GM23338 (cell line): Measurements from ENCODE around the gene SENP5. TPM values are rescaled to one million over a fixed set of nuclear protein-coding genes. Genes with fewer than 3 reads are reported as not detected.
A peak's percentile ranks its signal among the peaks of the same experiment; 100 is the strongest.

ENCODE experiments used
- ATAC-seq: fragments of 200-7000 bp; cut with Tn5 transposase; 3 replicates; pipeline ENCODE4 v1.9.1; 2020
- DNase-seq: peaks from one replicate; pipeline ENCODE4 v3.0.0-alpha.2; 2015; ENCODE audit warnings: low spot score
- H2AFZ ChIP-seq: fragments of 200-600 bp; sonication (generic); 2 replicates; pipeline ENCODE4 v1.8.0; 2016; ENCODE audit warnings: antibody characterized with exemption, mild to moderate bottlenecking, moderate library complexity
- H3F3A ChIP-seq: fragments of 200-600 bp; sonication (generic); replicated peaks from 2 replicates; pipeline ENCODE4 v1.8.0; 2017; ENCODE audit warnings: antibody characterized with exemption, mixed run types, low read depth
- H3K27ac ChIP-seq: fragments of 200-600 bp; sonication (generic); 2 replicates; pipeline ENCODE4 v1.6.1; 2016; ENCODE audit warnings: low read depth
- H3K27me3 ChIP-seq: fragments of 200-600 bp; sonication (generic); 2 replicates; pipeline ENCODE4 v1.8.0; 2016; ENCODE audit warnings: mild to moderate bottlenecking, mixed run types, moderate library complexity; ENCODE audit not compliant: insufficient read depth
- H3K36me3 ChIP-seq: fragments of 200-600 bp; sonication (generic); 2 replicates; pipeline ENCODE4 v1.8.0; 2016; ENCODE audit warnings: mild to moderate bottlenecking; ENCODE audit not compliant: insufficient read depth
- H3K4me1 ChIP-seq: fragments of 200-600 bp; sonication (generic); 2 replicates; pipeline ENCODE4 v1.8.0; 2016; ENCODE audit warnings: mild to moderate bottlenecking, moderate library complexity; ENCODE audit not compliant: insufficient read depth
- H3K4me2 ChIP-seq: fragments of 200-600 bp; sonication (generic); 2 replicates; pipeline ENCODE4 v1.7.1; 2017; ENCODE audit warnings: mixed run types
- H3K4me3 ChIP-seq: fragments of 200-600 bp; sonication (generic); 2 replicates; pipeline ENCODE4 v1.6.1; 2016; ENCODE audit warnings: mixed run types
- H3K79me2 ChIP-seq: fragments of 200-600 bp; sonication (generic); replicated peaks from 2 replicates; pipeline ENCODE4 v1.8.0; 2017; ENCODE audit warnings: mild to moderate bottlenecking; ENCODE audit not compliant: insufficient read depth
- H3K9me2 ChIP-seq: fragments of 200-600 bp; sonication (generic); 2 replicates; pipeline ENCODE4 v1.8.0; 2017; ENCODE audit not compliant: insufficient read depth
- H4K20me1 ChIP-seq: fragments of 200-600 bp; sonication (generic); replicated peaks from 2 replicates; pipeline ENCODE4 v1.8.0; 2017; ENCODE audit warnings: mild to moderate bottlenecking; ENCODE audit not compliant: insufficient read depth
- H3K27ac Mint-ChIP-seq: 2 replicates; pipeline ENCODE4 v1.8.0; 2020; ENCODE audit warnings: inconsistent platforms, mild to moderate bottlenecking, moderate library complexity, mixed read lengths
- H3K27me3 Mint-ChIP-seq: 3 replicates; pipeline ENCODE4 v1.8.0; 2022; ENCODE audit warnings: low read depth, mild to moderate bottlenecking, moderate library complexity, mixed read lengths, inconsistent platforms; ENCODE audit not compliant: insufficient read depth, poor library complexity
- H3K36me3 Mint-ChIP-seq: 3 replicates; pipeline ENCODE4 v1.8.0; 2021; ENCODE audit warnings: low read depth, mild to moderate bottlenecking, inconsistent platforms, moderate library complexity, mixed read lengths
- H3K4me1 Mint-ChIP-seq: 3 replicates; pipeline ENCODE4 v1.8.0; 2020; ENCODE audit warnings: mild to moderate bottlenecking, inconsistent platforms, mixed read lengths
- H3K4me3 Mint-ChIP-seq: 3 replicates; pipeline ENCODE4 v1.8.0; 2021; ENCODE audit warnings: moderate library complexity, mild to moderate bottlenecking, inconsistent platforms, mixed read lengths
- H3K9me3 Mint-ChIP-seq: 3 replicates; pipeline ENCODE4 v1.8.0; 2020; ENCODE audit warnings: moderate library complexity, mild to moderate bottlenecking, inconsistent platforms, mixed read lengths
- CTCF ChIP-seq, 2 experiments: fragments of 200-600 bp in 1 of 2; sonication (generic) in 1 of 2; conservative IDR thresholded peaks; 2 replicates each; pipeline versions ENCODE4 v1.5.1 to v1.6.1; 2016 to 2017; ENCODE audit warnings: antibody characterized with exemption in 2 of 2, low read depth in 2 of 2, mild to moderate bottlenecking in 2 of 2, moderate library complexity in 1 of 2
- EZH2 ChIP-seq: fragments of 200-600 bp; sonication (generic); IDR thresholded peaks from one replicate; pipeline ENCODE4 v1.8.0; 2017; ENCODE audit warnings: antibody characterized with exemption, mild to moderate bottlenecking, low read depth; ENCODE audit not compliant: unreplicated experiment
- NANOG ChIP-seq: IDR thresholded peaks from 2 replicates; pipeline ENCODE4 v1.6.1; 2016; ENCODE audit warnings: antibody characterized with exemption, borderline replicate concordance
- POLR2AphosphoS5 ChIP-seq: IDR thresholded peaks from 2 replicates; pipeline ENCODE4 v1.6.1; 2016; ENCODE audit warnings: antibody characterized with exemption, low read depth
- ZNF331 ChIP-seq: fragments of 250-450 bp; sonication (Bioruptor Pico); IDR thresholded peaks from 2 replicates; pipeline ENCODE4 v1.5.0; 2020; ENCODE audit warnings: low read depth, mild to moderate bottlenecking, moderate library complexity
- ZNF462 ChIP-seq: fragments of 250-450 bp; sonication (Bioruptor Pico); IDR thresholded peaks from 2 replicates; pipeline ENCODE4 v1.5.0; 2020; ENCODE audit warnings: mild to moderate bottlenecking, moderate library complexity
- polyA plus RNA-seq: library from polyadenylated mRNA; unstranded; fragments of >200 nt; fragmentation: Nextera tagmentation; extraction: Ambion mirVana; gene quantifications from 2 replicates; pipeline ENCODE4 v1.2.1, GENCODE V29; 2016
- total RNA-seq: library from RNA; depleted of rRNA; stranded (reverse); fragments of >200 nt; shearing (Covaris generic); gene quantifications from 2 replicates; pipeline ENCODE4 v1.2.3, GENCODE V29; 2014

The SENP5 gene
- total and polyA plus RNA-seq, 2 experiments from 2014 or later, result 12.2 to 34.3 TPM

DNA sequence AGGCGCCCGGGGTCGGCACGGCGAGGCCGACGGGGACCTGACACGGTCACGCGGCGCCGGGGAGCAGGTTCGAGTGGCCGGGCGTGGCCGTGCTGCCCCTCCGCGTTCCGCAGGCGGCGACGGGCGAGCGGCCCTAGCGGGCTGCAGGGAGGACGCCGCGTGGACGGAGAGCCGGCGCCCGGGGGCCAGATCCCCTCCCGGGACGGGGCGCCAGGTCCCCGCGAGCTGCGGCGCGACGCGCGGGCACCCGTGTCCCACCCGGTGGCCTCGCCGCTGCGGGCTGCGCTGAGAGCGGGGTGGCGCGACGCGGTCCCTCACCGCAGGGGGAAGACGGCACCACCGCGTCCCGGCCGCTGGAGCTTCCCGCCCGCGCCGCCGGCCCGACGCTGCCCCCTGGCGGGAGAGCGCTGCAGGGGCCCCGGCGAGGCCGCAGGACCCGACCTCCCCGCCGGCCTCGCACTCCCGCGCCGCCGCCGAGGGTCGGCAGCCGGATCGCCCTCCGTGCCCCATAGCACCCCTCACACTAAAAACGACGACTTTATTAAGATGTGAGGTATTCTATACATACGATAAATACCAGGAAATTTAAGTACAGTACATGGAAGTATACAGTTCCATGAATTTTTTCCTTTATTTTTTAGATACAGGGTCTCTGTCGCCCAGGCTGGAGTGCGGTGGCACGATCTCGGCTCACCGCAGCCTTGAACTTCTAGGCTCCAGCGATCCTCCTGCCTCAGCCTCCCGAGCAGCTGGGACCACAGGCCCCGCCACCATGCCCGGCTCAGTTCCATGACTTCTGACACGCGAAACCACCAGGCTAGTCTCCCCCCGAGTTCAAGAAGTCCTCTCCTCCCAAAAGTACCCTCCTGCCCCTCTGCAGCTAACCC lies 102.2 kb downstream of the SENP5 start:
- H4K20me1 ChIP-seq, result no peaks in the 10 kb centered on the region
- peaks cover 55% of the 10 kb centered on the region for H3K27me3 Mint-ChIP-seq
- H3K4me3 Mint-ChIP-seq, result peak overlapping the region; percentile 60
- H3K36me3 Mint-ChIP-seq, result peaks cover 8% of the 10 kb centered on the region
- H3K9me3 Mint-ChIP-seq, result peaks cover 27% of the 10 kb centered on the region
- no peaks in the 10 kb centered on the region for H3K36me3 ChIP-seq
- H2AFZ ChIP-seq, result peak overlapping the region; percentile 96; the same call in 1 of the 2 replicates
- no peaks in the 10 kb centered on the region for H3K9me2 ChIP-seq
- H3K27ac ChIP-seq, result no peak overlapping the region
- no peak for TF ChIP-seq ZNF462 (CRISPR knock-in tag)
- no peak for TF ChIP-seq EZH2
- no peak for TF ChIP-seq NANOG
- TF ChIP-seq CTCF (conservative IDR thresholded peaks at IDR 0.05; ENCODE audit: low read depth in 2 of 2), result peak; percentile 49 to 77
- no peak for TF ChIP-seq POLR2AphosphoS5
- no peak for TF ChIP-seq ZNF331 (CRISPR knock-in tag)
- no peaks in the 10 kb centered on the region; the same call in 1 of the 2 replicates for H3K4me1 ChIP-seq
- DNase-seq (peak; percentile 76), ATAC-seq (peak; percentile 63)
- no peaks in the 10 kb centered on the region for H3K79me2 ChIP-seq
- no peak overlapping the region for H3K27ac Mint-ChIP-seq
- H3K4me1 Mint-ChIP-seq, result peaks cover 8% of the 10 kb centered on the region; the same call in 2 of the 3 replicates
- 0 out of 2 replicates have a peak, but pooled peaks cover 6% of the 10 kb centered on the region for H3F3A ChIP-seq
- H3K27me3 ChIP-seq, result peaks cover 72% of the 10 kb centered on the region
- H3K4me2 ChIP-seq, result peak overlapping the region; percentile 86; the same call in 1 of the 2 replicates
- peak overlapping the region; percentile 64 for H3K4me3 ChIP-seq
